Endothelial cell of umbilical vein (primary cell): ENCODE results near the gene PARD3B. TPM values are rescaled to one million over a fixed set of nuclear protein-coding genes. Genes with fewer than 3 reads are reported as not detected.

Experiments used
- BruUV-seq: library from RNA; stranded (reverse); fragments of 400-500 nt; replicated peaks from 2 replicates; lab custom pipeline; 2021; lab: Mats Ljungman, UMichigan
- CTCF ChIA-PET: fragments of 300-600, 350-600 bp; sonication (Branson Sonifier 250); formaldehyde crosslinking; loops from one replicate; lab custom pipeline; 2021; ENCODE audit warnings: antibody characterized with exemption, inconsistent platforms; lab: Charles Lee
- POLR2A ChIA-PET: fragments of 300-600, 350-600 bp; sonication (Branson Sonifier 250); formaldehyde crosslinking; loops from one replicate; lab custom pipeline; 2021; ENCODE audit warnings: antibody characterized with exemption, inconsistent platforms; lab: Charles Lee
- DNase-seq: peaks from one replicate; pipeline ENCODE4 v3.0.0-alpha.2; 2011; ENCODE audit warnings: low read depth, low spot score
- FAIRE-seq: peaks from 2 replicates; lab custom pipeline; 2011; peaks lifted over from hg19 to GRCh38; lab: Jason Lieb, UNC
- H2AFZ ChIP-seq: 2 replicates; pipeline ENCODE4 v1.6.0; 2012; ENCODE audit warnings: low read depth, low read length, control low read depth, inconsistent platforms
- H3K27ac ChIP-seq: 2 replicates; pipeline ENCODE4 v1.5.1; 2011; ENCODE audit warnings: low read depth, mild to moderate bottlenecking, control low read depth, low read length, moderate library complexity; ENCODE audit not compliant: insufficient read depth
- H3K27me3 ChIP-seq, 2 experiments: 2 replicates each; pipeline versions ENCODE4 v1.6.0 to v1.6.1; 2011; ENCODE audit warnings: low read length in 2 of 2, mixed read lengths in 1 of 2; ENCODE audit not compliant: control insufficient read depth in 2 of 2, insufficient read depth in 2 of 2
- H3K36me3 ChIP-seq, 2 experiments: 2 replicates in 1 of 2; 3 replicates in 1 of 2; pipeline ENCODE4 v1.5.1; 2011; ENCODE audit warnings: low read length in 2 of 2, mild to moderate bottlenecking in 1 of 2, moderate library complexity in 1 of 2; ENCODE audit not compliant: control insufficient read depth in 2 of 2, insufficient read depth in 2 of 2; ENCODE audit errors: extremely low read depth in 1 of 2
- H3K4me1 ChIP-seq: 3 replicates; pipeline ENCODE4 v1.5.1; 2011; ENCODE audit warnings: mild to moderate bottlenecking, low read length; ENCODE audit not compliant: control insufficient read depth, insufficient read depth; ENCODE audit errors: extremely low read depth
- H3K4me2 ChIP-seq: 2 replicates; pipeline ENCODE4 v1.6.1; 2011; ENCODE audit warnings: low read length, control low read depth, mixed read lengths; ENCODE audit not compliant: insufficient read depth
- H3K4me3 ChIP-seq, 3 experiments: fragments of 200-600 bp in 1 of 3; sonication (generic), shearing (Covaris generic) in 1 of 3; replicated peaks in 1 of 3; 2 replicates each; pipeline ENCODE4 v1.5.1; 2011 to 2016; ENCODE audit warnings: control low read depth in 3 of 3, low read length in 3 of 3, mild to moderate bottlenecking in 2 of 3, inconsistent platforms in 1 of 3, low read depth in 1 of 3, moderate library complexity in 1 of 3; ENCODE audit not compliant: insufficient read depth in 1 of 3
- H3K79me2 ChIP-seq: 2 replicates; pipeline ENCODE4 v1.6.0; 2012; ENCODE audit warnings: low read length, inconsistent platforms; ENCODE audit not compliant: control insufficient read depth, insufficient read depth
- H3K9ac ChIP-seq: replicated peaks from 2 replicates; pipeline ENCODE3; 2011; ENCODE audit warnings: low read length, control low read depth; ENCODE audit not compliant: insufficient read depth; ENCODE audit errors: extremely low read depth
- H3K9me1 ChIP-seq: replicated peaks from 3 replicates; pipeline ENCODE4 v1.6.0; 2011; ENCODE audit warnings: mild to moderate bottlenecking, low read length; ENCODE audit not compliant: control insufficient read depth, insufficient read depth; ENCODE audit errors: extremely low read depth
- H3K9me3 ChIP-seq: replicated peaks from 2 replicates; pipeline ENCODE4 v1.5.1; 2012; ENCODE audit warnings: low read length, inconsistent platforms; ENCODE audit not compliant: control insufficient read depth, insufficient read depth
- H4K20me1 ChIP-seq: replicated peaks from 2 replicates; pipeline ENCODE3; 2011; ENCODE audit warnings: mild to moderate bottlenecking, low read length; ENCODE audit not compliant: control insufficient read depth, insufficient read depth; ENCODE audit errors: extremely low read depth
- CTCF ChIP-seq, 2 donors: IDR thresholded peaks; 1 replicate in 1 of 2; 2 replicates in 1 of 2; pipeline ENCODE4 v1.5.1; 2011; ENCODE audit warnings: low read length in 2 of 2, mild to moderate bottlenecking in 2 of 2, moderate library complexity in 2 of 2, control low read depth in 1 of 2, inconsistent platforms in 1 of 2, low read depth in 1 of 2; ENCODE audit not compliant: insufficient read depth in 1 of 2; ENCODE audit errors: extremely low read depth in 1 of 2
- EZH2 ChIP-seq: IDR thresholded peaks from 2 replicates; pipeline ENCODE4 v1.6.1; 2012; ENCODE audit warnings: borderline replicate concordance, low read depth, mild to moderate bottlenecking, moderate library complexity, low read length, inconsistent platforms; ENCODE audit not compliant: severe bottlenecking
- FOS ChIP-seq: IDR thresholded peaks from 2 replicates; pipeline ENCODE4 v1.6.1; 2011; ENCODE audit warnings: mild to moderate bottlenecking, low read length, moderate library complexity, borderline replicate concordance; ENCODE audit not compliant: insufficient read depth
- GATA2 ChIP-seq: IDR thresholded peaks from 2 replicates; pipeline ENCODE4 v1.7.0; 2011; ENCODE audit warnings: low read depth, mild to moderate bottlenecking, moderate library complexity, mixed read lengths, low read length; ENCODE audit not compliant: insufficient read length, insufficient read depth
- JUN ChIP-seq: IDR thresholded peaks from 2 replicates; pipeline ENCODE4 v1.6.1; 2011; ENCODE audit warnings: borderline replicate concordance, low read depth; ENCODE audit not compliant: insufficient read length, insufficient read depth
- MAX ChIP-seq: IDR thresholded peaks from 2 replicates; pipeline ENCODE4 v1.6.1; 2011; ENCODE audit not compliant: insufficient read depth, insufficient read length
- POLR2A ChIP-seq: IDR thresholded peaks from 2 replicates; pipeline ENCODE4 v1.6.1; 2012; ENCODE audit warnings: low read depth, mild to moderate bottlenecking, control low read depth, low read length
- POLR2AphosphoS5 ChIP-seq: IDR thresholded peaks from 2 replicates; pipeline ENCODE4 v1.6.1; 2012; ENCODE audit warnings: low read depth, mild to moderate bottlenecking, control low read depth, low read length, moderate library complexity; ENCODE audit not compliant: insufficient read depth
- dilution Hi-C: fragments of 300-500 bp; cut with MboI; formaldehyde crosslinking; loops from one replicate; pipeline ENCODE4 v1.15.0; 2019; ENCODE audit warnings: low sequenced_read_pairs; ENCODE audit not compliant: extremely low pct_ligation_motif_present
- intact Hi-C: fragments of 100-400 bp; cut with micrococcal nuclease; formaldehyde crosslinking; loops from one replicate; pipeline ENCODE4 v1.10.0; 2022
- polyA plus RNA-seq, 4 experiments: library from polyadenylated mRNA; depleted of rRNA in 3 of 4; stranded (reverse) in 3 of 4; unstranded in 1 of 4; fragments of >200 nt; gene quantifications; 2 replicates each; pipeline versions ENCODE4 v1.2.1 to v1.2.3, GENCODE V29; 2011 to 2012; ENCODE audit warnings: missing spikeins in 1 of 4
- total RNA-seq: library from RNA; stranded (reverse); gene quantifications from 2 replicates; pipeline ENCODE4 v1.2.3, GENCODE V29; 2021

PARD3B gene
- total and polyA plus RNA-seq, 2 donors (not counting 3 experiments of a cell fraction or from before 2014, with no cell fraction given), result 2.2 to 30.9 TPM

- POLR2A ChIA-PET, result no interaction called here
- intact Hi-C loops (no loop called here), dilution Hi-C loops (no loop called here)
- CTCF ChIA-PET, result interaction anchor here (0.9 to 1.5 kb wide), 4 partner anchors 9 to 22 kb away, joined by 3 to 6 read pairs (median 4); partner anchors contain the start of gene NRP2
- H3K27ac ChIP-seq, result no peak overlapping the region
- no peaks in the 10 kb centered on the region for H4K20me1 ChIP-seq
- H3K9me1 ChIP-seq, result no peaks in the 10 kb centered on the region
- no peaks in the 10 kb centered on the region for H3K4me1 ChIP-seq
- H3K27me3 ChIP-seq, result peaks cover 5 to 20% of the 10 kb centered on the region in 2 experiments
- H3K79me2 ChIP-seq, result no peaks in the 10 kb centered on the region
- H3K36me3 ChIP-seq, result no peaks in the 10 kb centered on the region
- no peaks in the 10 kb centered on the region for H3K9me3 ChIP-seq
- no peak for DNase-seq
- FAIRE-seq, result no peak
- H3K4me2 ChIP-seq, result no peak overlapping the region
- H2AFZ ChIP-seq, result no peak overlapping the region
- no peak overlapping the region for H3K4me3 ChIP-seq
- H3K9ac ChIP-seq, result no peak overlapping the region
- TF ChIP-seq POLR2A (no peak), JUN (no peak), FOS (no peak), MAX (no peak), GATA2 (no peak), EZH2 (no peak), POLR2AphosphoS5 (no peak), CTCF (IDR thresholded peaks at IDR 0.05; ENCODE audit: extremely low read depth in 1 of 2, insufficient read depth in 1 of 2, low read depth in 1 of 2, low read length in 2 of 2) (no peak)
- no TSS peak for BruUV-seq
These were observed 1114.6 kb downstream of the PARD3B start for GRCh38 chr2:205659922-205660321.
